HG03442 (cell line): Measurements from ENCODE around the gene TRA2A.
"Not testable (repeated sequence)": the region's sequence is repeated elsewhere in the genome, so short reads cannot be mapped to it uniquely, and the experiment has no call there.

ENCODE experiments used
- ATAC-seq: cut with Tn5 transposase; IDR thresholded peaks from one replicate; pipeline ENCODE4 v1.9.1; 2021; ENCODE audit warnings: mild to moderate bottlenecking, moderate library complexity; ENCODE audit not compliant: unreplicated experiment

TRA2A gene

GRCh38 chr7:23531794-23532489 lies at the start of gene TRA2A:
TRA2A (minus strand) TSS chr7:23531981; CDS start chr7:23531824, 157 bp downstream.
- ATAC-seq = peak; percentile 89

DNA sequence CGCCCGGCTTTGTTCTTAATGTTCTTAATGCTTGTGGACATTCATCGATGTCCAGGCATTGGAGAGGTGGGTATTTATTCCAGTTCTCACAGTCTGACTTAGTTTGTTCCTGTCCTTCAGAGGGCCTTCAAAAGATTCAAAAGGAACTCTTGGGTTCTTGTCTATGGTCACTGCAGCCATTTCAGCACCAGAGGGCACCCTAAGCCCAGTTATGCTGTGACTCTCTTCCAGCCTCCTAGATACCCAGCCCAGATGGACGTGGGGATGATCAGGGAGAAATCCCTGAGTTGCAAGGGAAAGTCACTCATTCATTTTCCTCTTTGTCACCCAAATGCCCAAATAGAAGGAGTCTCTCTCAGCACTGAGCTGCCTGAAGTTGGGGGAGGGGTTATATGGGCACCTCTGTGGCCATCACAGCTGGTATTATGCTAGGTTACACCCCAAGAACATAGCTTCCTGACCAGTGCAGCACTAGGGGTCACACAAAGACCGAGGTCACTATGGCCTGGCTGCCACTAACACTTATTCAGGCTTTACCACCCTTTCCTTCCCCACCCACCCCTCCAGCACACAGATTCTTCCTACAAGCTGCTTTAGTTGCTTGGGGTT lies 38.9 kb upstream of the TRA2A start:
- ATAC-seq = peak; percentile 92

DNA sequence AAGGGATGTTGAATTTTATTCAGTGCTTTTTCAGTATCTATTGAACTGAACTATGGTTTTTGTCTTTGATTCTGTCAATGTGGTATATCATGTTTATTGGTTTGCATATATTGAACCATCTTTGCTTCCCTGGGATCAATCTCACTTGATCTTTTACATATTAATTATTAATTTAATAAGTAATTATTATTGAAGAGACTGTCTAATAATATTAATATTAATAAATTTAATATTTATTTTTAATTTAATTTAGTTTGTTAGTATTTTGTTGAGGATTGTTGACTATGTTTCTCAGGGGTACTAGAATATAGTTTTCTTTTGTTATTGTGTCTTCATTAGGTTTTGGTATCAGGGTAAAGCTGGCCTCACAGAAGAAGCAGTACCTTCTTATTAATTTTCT lies 26.5 kb upstream of the TRA2A start:
- no peak for ATAC-seq

GRCh38 chr7:23547662-23548061 lies 15.9 kb upstream of the TRA2A start:
- no peak for ATAC-seq

GRCh38 chr7:23546897-23547572 lies 15.3 kb upstream of the TRA2A start:
- peak; percentile 71 for ATAC-seq

DNA sequence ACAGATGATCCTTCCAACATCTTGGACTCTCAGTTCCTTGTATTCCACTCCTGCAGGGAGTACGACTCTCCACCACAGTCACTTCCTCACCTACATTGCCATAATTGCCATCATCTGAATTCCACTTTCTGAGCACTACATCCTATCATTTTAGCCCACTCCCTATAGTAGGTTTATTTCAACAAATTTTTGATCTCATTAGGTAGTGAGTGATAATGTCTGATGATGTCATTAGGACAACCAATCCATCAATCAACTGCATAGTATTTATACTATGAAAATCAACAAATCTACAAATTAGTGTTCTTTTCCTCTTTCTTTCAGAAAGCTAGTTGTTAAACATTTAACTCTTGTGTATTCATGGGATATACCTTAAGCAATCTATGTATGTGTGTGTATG lies 13.7 kb upstream of the TRA2A start:
- no peak for ATAC-seq

GRCh38 chr7:23544913-23545354 lies 13.2 kb upstream of the TRA2A start:
- peak; percentile 69 for ATAC-seq

- no peak for ATAC-seq
Measured at GRCh38 chr7:23542752-23543151, 11.0 kb upstream of the TRA2A start.

GRCh38 chr7:23539494-23539907 lies 7.7 kb upstream of the TRA2A start:
- peak; percentile 55 for ATAC-seq

- no peak for ATAC-seq
Measured at GRCh38 chr7:23538301-23538700, 6.5 kb upstream of the TRA2A start.

DNA sequence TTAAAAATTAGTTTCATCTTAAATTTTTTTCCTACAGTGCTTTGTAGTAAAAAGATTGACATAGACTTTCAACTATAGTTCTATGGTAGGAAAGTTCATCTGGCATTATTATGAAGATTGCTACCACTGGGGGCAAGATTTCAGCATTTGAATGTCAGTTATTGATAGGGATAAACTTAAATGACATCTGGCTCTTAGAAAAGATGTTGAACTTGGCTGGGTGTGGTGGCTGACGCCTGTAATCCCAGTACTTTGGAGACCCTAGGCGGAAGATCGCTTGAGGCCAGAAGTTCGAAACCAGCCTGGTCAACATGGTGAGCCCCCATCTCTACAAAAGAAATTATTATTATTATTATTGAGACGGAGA lies 1.4 kb upstream of the TRA2A start:
- ATAC-seq = no peak

DNA sequence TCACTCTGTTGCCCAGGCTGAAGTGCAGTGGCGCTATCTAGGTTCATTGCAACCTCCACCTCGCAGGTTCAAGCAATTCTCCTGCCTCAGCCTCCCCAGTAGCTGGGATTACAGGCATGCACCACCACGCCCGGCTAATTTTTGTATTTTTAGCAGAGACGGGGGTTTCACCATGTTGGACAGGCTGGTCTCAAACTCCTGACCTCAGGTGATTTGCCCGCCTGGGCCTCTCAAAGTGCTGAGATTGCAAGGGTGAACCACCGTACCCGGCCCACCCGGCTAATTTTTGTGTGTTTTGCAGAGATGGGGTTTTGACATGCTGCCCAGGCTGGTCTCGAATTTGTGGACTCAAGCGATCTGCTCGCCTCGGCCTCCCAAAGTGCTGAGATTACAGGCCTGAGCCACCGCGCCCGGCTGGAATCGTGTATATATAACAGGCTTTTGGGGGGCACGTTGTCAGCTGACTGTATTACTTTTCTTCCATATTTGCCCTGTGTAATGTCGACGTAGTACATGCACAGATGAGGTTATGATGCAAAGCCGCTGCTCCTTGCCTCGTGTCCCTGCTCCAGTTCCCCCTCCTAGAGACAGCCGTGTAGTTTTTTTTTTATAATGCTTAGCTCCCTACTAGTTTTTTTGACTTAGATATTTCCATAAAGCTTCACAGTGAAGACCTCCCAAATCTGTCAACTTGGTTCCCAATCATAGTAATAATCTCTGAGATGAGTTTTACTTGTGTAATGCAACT lies 883 bp upstream of the TRA2A start:
- no peak for ATAC-seq

DNA sequence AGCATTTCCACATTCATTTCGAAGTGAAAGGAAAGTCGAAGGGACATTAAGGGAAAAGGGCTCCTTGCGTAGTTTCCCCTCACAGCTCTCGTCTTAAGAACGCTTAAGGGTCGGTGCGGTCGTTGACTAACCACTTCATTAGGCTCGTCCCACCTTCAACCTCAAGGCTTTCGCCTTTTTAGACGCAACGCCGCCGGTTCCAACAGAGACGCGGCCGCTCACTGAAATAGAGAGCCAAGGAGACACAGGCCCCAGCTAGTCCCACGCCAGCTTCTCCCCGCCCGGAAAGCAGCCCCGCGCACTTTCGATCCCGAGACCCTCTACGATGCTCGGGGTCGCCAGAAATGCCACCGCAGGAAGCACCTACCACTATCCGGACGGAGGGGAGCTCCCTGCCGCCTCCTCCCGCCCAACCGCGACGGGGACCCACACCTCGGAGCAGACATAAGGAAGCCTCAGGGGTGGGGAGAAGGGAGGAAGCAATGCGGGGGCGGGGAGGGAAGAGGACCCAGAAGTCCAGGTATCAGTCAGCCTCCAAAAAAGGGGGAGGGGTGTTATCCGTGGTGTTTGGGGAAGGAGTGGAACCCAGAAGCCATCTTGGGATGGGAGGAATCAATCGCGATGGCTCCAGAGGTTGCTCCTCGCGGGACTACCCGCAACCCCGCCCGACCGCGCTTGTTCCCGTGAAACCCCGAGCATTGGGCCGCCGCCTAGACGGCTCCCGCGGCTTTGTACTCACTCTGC lies 559 bp downstream of the TRA2A start:
- ATAC-seq = peak; percentile 27

DNA sequence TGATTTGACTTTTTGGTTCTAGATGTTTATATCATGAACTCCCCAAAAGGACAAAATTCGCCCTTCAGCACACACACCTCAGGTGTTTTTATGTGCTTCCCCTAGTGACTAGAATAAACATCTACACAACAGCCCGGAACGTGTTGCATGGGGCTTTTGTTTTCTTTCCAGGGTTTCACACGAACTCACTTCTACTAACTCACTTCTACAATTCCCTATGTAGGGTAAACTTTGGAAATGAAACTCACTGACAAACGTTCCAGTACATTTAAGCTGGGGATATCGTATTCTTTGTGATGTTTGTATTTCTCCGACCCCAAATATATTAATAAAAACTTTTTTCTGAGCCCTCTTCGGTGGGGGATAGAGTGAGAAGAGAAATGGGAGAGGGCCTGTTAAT lies 1.4 kb downstream of the TRA2A start:
- no peak for ATAC-seq

DNA sequence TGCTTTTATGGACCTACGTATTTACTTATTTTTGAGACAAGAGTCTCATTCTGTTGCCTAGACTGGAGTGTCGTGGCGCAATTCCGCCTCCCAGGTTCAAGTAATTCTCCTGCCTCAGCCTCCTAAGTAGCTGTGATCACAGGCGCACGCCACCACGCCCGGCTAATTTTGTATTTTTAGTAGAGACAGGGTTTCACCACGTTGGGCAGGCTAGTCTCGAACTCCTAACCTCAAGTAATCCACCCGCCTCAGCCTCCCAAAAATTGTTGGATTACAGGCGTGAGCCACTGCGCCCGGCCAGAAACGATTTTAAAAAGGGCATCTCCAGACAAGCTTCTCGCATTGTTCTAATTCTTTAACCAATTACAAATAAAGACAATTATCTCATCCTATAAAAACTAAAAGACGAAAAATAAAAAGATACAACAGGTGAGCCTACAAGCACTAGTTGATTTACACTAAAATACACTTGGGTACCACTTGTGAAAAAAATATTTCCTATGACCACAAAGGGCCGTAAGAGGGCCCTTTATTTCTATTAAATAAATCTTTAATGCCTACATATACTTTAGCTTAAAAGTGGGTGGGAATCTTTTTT lies 2.4 kb downstream of the TRA2A start:
- no peak for ATAC-seq

GRCh38 chr7:23525611-23526010 lies 6.2 kb downstream of the TRA2A start:
- ATAC-seq = not testable (repeated sequence)

DNA sequence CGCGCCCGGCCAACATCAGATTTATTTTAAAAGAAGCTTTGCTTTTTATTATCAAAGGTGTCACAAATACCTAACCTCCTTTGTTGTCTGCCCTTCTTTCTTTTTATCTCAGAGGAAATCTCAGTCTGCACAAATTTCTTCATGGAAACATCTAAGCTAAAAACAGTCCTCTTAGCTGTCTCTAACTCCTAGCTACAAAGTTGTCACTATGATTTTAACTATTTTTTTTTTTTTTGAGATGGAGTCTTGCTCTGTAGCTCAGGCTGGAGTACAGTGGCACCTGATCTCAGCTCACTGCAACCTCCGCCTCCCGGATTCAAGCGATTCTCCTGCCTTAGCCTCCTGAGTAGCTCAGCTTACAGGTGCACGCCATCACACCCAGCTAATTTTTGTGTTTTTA lies 7.3 kb downstream of the TRA2A start:
- no peak for ATAC-seq

- ATAC-seq = no peak
Measured at GRCh38 chr7:23523486-23524075, 8.2 kb downstream of the TRA2A start.

DNA sequence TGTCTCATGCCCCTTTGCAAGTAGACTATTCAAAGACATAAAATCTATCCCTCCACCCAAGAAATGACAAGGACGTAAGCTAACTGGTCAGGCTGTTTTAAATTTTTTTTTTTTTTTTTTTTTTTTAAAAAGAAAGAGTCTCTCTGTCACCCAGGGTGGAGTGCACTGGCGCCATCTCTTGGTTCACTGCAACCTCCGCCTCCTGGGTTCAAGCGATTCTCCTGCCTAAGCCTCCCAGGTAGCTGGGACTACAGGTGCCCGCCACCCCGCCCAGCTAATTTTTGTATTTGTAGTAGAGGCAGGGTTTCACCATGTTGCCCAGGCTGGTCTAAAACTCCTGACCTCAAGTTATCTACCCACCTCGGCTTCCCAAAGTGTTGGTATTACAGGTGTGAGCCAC lies 11.2 kb downstream of the TRA2A start:
- no peak for ATAC-seq

DNA sequence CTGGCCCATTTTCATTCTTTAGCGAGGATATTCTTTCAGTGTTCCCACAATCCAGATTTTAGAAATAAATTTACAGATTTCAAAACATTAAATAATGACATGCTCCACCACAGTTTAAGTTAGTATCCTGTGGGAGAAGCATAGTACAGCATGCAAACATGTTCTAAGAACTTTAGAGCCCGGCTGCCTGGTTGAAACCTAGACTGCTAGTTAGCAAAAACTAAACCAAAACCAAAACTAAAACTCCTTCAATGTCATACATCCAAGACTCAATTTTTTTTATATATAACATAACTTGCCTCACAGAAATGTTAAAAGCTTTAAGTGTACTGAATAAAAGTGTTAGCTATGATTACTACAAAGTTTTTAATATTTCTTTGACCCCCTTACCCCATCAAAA lies 17.0 kb downstream of the TRA2A start:
- ATAC-seq = peak; percentile 63
